ENCODE results near the gene VPS33B.

The VPS33B gene

GRCh38 chr15:90982135-90982534, 40.3 kb downstream of the VPS33B start:
- no peak for DNase-seq (ENCODE audit: low read depth in 1 of 2, low spot score in 1 of 2)

- DNase-seq (ENCODE audit: low read depth in 1 of 2, low spot score in 1 of 2) = no peak
Measured at GRCh38 chr15:90981681-90982080, 40.7 kb downstream of the VPS33B start.

GRCh38 chr15:90979582-90979981, 42.8 kb downstream of the VPS33B start:
- no peak for DNase-seq (ENCODE audit: low read depth in 1 of 2, low spot score in 1 of 2)

GRCh38 chr15:90974216-90974615, 48.2 kb downstream of the VPS33B start:
- DNase-seq (ENCODE audit: low read depth in 1 of 2, low spot score in 1 of 2) = no peak

DNA sequence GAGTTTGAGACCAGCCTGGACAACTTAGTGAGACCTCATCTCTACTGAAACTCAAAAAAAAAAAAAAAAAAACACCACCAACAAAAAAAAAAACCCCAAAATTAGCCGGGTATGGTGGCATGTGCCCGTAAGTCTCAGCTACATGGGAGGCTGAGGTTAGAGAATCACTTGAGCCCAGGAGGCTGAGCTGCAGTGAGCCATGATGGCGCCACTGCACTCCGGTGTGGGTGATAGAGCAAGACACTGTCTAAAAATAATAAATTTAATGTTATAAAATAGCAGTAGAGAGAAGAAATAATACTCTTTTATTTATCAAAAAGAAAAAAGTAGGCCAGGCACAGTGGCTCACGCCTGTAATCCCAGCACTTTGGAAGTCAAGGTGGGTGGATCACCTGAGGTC, 50.3 kb downstream of the VPS33B start:
- no peak for DNase-seq (ENCODE audit: low read depth in 1 of 2, low spot score in 1 of 2)

DNA sequence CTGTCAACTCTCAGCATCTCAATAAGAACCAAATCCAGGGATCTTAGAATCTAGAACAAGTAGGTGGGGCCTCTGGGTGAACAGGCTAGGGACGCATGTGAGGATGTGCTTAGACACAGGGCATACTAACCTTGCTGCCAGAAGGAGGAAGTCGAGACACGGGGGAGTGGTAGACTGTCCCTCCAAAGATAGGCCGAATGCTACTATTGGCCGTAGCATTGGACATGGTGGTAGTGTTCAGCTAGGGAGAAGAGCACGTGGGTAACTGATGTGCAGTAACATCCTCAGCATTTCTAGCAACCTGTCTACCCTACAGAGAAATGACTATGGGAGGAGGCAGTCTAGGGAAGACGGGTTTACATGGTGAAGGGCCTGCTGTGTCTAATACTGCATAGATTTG, 52.1 kb downstream of the VPS33B start:
- DNase-seq (ENCODE audit: low read depth in 1 of 2, low spot score in 1 of 2) = no peak

DNA sequence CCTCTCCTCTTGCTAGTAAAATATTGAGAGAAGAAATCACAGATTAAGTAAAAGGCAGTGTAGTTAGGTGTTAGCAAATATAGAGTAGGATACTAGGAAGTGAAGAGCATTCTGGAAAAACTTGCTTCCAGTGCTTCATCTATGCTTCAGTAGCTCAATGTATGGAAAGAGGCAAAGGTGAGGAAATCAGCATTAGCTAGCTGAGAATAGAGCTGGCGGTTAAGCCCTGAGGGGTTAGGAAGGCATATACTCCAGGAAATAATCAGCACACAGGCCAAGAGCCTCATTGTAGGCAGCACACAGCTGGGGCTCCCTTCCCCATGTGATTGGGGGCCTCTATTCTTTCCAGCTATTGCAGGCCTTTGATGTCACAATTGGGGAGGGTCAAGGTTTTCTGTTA, 54.0 kb downstream of the VPS33B start:
- DNase-seq (ENCODE audit: low read depth in 1 of 2, low spot score in 1 of 2) = no peak

DNA sequence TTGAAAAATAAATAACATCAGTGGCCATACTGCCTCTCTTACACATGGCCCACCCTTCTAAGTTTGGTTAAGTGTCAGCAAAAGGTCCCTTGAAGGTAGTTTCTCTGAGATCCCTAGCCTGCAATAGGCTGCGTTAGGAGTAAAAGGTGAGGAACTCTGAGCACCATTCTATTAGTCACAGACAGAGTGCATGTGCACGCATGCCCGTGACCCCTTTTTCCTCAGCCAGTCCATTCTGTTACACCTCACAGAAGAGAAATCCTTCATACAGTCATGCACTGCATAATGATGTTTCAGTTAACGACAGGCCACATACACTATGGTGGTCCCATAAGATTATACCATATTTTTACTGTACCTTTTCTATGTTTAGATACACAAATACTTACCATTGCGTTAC, 55.2 kb downstream of the VPS33B start:
- DNase-seq (ENCODE audit: low read depth in 1 of 2, low spot score in 1 of 2) = no peak

DNA sequence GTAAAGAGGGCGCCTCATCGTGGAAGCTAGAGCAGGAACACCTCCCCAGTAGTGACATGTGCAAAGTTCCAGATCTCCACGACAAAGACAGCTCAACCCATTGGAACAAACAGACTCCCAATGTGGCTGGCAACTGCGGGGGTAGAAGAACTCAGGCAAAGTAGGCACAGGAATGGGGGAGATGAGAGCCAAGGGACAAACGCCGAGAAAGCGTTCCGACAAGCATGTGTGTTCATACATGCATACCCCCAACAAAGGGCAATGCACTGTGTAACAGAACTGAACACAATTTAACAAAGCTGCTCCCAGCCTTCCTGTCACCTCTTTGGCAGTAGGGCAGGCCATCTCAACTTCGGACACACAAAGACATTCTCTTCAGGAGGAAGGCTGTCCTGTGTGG, 56.1 kb downstream of the VPS33B start:
- DNase-seq (ENCODE audit: low read depth in 1 of 2, low spot score in 1 of 2) = no peak

- DNase-seq (ENCODE audit: low read depth in 1 of 2, low spot score in 1 of 2) = no peak
Measured at GRCh38 chr15:90962021-90962420, 60.4 kb downstream of the VPS33B start.

- no peak for DNase-seq (ENCODE audit: low read depth in 1 of 2, low spot score in 1 of 2)
Measured at GRCh38 chr15:90960298-90961091, 61.9 kb downstream of the VPS33B start.

DNA sequence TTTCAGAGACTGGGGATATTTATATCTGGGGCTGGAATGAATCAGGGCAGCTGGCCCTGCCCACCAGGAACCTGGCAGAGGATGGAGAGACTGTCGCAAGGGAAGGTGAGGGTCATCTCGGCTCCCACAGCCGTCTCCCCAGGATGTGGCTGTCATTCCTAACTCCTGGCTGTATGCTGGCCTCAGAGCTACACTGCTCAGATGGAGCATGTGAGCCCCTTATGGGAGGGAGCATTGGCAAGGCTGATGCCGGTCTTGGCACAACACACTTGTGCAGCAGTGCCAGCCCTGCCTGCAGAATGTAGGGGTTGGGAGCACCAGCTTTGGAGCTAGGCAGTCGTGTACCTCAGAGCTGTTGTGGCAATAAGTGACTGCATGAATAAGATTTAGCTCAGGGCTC, 62.5 kb downstream of the VPS33B start:
- DNase-seq (ENCODE audit: low read depth in 1 of 2, low spot score in 1 of 2) = no peak

DNA sequence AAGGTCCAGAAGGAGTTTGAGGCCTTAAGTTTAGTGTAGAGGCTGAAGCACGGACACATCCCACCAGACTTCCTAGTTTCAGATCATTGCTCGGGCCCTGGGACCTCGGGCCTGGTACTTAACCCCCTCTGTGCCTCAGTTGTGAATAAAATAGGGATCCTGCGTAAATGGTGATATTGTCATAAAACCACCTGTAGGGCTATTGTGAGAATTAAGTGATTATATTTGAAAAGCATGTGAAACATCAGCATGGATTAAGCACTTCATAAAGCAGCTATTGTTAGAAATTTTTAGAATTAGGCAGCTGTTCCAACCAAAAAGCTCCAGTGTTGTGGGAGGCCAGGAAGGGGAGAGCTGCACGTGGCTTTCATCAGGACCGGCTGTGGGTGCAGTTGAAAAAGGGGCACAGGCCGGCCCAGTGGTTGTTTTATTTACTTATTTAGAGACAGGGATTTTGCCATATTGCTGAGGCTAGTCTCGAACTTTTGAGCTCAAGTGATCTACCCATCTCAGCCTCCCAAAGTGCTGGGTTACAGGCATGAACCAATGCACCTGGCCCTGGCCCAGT, 63.3 kb downstream of the VPS33B start:
- DNase-seq (ENCODE audit: low read depth in 1 of 2, low spot score in 1 of 2) = no peak

DNA sequence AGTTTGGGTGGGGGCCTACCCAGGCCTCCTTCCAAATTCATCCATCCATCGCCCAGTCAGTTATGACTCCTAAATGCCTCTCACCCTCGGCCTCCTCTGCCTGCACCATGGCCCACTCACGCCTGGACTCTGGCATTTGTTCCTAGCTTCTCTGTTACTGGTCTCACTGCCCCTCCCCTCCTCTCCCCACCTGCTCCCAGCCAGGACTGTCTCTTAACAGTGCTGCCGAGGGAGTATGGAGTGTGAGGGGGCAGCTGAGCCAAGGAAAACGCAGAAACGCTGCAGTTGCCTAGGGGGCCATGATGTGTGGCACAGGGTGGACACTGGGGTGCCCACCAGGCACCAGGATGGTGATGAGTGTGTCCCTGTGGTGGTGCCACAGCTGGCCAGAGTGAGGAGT, 64.6 kb downstream of the VPS33B start:
- no peak for DNase-seq (ENCODE audit: low read depth in 1 of 2, low spot score in 1 of 2)

DNA sequence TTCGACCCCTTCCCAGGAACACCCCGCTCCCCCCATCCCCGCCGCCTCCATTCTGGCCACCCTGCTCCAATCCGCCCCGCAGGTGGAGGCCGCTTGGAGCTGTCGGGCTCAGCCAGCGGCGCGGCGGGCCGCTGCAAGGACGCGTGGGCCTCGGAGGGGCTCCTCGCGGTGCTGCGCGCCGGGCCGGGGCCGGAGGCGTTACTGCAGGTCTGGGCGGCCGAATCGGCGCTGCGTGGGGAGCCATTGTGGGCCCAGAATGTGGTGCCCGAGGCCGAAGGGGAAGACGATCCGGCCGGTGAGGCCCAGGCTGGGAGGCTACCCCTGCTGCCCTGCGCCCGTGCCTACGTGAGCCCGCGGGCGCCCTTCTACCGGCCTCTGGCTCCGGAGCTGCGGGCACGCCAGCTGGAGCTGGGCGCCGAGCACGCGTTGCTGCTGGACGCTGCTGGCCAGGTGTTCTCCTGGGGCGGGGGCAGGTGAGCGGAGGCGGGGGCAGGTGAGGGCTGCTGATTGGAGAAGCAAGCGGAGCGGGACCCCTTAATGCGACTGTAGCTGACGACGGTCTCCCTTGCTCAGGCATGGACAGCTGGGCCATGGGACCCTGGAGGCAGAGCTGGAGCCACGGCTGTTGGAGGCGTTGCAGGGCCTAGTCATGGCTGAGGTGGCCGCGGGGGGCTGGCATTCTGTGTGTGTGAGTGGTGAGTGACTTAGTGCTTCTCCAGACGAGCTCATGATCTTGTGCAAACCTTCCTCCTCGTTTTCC, 65.2 kb downstream of the VPS33B start:
- no peak for DNase-seq (ENCODE audit: low read depth in 1 of 2, low spot score in 1 of 2)

DNA sequence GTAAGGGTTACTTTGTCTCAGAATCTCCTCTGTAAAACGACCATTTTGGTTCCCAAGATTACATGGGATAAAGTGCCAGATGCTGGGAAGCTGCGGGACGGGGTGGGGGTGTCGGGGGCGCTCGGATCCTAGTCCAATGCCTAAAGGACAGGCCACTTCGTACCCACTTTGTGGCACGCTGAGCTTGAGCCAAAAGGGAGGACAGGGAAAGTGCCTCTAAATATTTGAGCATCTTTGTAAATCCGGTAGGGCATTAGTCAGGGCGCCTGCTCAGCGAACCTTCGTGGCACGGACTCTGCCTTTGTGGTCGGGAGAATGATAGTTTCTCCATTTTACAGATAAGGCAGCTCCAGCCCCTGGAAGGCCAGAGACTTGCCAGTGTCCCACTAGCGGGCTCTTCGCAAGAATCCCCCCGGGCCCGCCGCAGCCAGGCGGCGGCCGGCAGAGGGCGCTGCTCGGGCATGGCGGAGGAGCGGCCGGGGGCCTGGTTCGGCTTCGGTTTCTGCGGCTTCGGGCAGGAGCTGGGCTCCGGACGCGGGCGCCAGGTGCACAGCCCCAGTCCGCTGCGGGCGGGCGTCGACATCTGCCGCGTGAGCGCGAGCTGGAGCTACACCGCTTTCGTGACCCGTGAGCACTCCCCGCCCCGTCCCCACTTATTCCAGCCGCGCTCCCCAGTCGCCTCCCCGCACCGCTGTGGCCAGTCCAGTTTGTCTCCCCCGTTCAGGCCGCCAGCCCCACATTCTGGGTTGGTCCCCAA, 65.9 kb downstream of the VPS33B start:
- peak in 1 of 2 donors; percentile 49 for DNase-seq (ENCODE audit: low read depth in 1 of 2, low spot score in 1 of 2)

- DNase-seq (ENCODE audit: low read depth in 1 of 2, low spot score in 1 of 2) = no peak
Measured at GRCh38 chr15:90955624-90956273, 66.6 kb downstream of the VPS33B start.

DNA sequence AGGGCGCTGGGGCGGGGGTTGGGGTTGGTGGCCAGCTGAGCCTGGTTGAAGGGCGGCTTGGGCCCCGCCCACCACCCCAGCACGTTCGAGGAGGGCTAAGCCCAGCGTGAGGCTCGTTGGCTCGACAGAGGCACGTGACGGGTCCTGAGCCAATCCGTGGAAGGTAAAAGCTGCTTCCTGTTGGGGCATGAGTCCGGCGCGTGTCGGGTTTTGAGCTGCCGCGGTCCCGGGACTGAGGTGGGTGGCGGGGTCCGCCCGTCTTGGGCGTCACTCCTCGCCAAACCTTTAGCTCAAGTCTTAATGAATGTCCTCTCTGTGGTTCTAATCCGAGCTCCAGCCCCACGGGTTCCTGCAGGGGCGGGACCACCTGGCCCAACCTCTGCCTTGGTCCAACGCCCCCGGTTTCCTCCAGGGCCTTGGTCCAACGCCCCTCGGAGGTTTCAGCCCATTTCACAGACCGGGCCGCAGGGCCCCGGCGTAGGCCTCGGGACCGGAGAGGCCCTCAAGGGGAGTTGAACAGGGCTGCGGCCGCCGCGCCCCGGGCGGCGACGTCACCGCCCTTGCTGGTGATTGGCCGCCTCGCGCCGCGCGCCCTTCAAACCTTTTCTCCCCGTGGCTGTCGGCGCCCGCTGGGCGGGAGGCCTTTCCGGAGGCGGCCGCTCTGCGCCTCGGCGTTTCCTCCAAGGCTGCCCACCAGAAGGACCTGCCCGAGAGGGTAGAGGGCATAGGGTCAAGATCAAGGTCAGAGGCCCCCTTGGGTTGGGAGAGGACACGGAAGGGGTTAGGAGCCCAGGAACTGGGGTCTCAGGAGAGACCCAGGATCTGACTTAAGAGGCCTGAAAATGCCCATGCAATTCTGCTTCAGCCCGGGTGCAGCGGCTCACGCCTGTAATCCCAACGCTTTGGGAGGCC, 67.4 kb downstream of the VPS33B start, which contains the start of gene RCCD1:
Gene RCCD1, plus strand, starts transcription at position 173 of the 912 bp plus-strand sequence. CDS start 1,851 bp downstream, outside the sequence.
- DNase-seq (ENCODE audit: low read depth in 1 of 2, low spot score in 1 of 2) = peak; percentile 75 to 90

DNA sequence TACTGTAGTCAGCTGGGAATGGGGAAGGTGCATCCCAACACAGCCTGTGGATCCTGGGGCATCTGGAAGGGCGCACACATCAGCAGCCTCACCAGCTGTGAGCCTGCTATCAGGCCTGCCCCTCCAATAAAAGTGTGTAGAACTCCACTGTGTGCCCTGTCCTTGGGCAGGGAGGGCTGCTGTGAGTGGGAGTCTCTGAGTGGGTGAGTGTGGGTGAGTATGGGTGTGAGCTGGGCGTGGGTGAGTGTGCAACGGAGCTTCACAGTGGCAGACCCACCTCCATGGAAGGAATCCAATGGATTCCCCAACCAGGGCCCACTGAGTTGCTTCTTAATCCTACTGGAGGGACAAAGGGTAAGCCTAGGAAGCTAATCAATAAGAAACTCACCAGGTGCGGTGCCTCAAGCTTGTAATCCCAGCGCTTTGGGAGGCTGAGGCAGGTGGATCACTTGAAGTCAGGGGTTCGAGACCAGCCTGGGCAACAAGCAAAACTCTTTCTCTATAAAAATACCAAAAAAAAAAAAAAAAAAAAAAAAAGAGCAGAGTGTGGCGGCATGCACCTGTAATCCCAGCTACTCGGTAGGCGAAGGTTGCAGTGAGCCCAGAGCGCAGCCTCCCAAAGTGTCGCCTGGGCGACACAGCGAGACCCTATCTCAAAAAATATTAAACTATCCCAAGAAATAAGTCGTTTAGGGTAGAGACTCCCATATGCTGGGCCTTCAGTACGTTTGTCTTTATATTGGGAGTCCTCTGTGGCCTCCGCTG, 68.3 kb downstream of the VPS33B start:
- no peak for DNase-seq (ENCODE audit: low read depth in 1 of 2, low spot score in 1 of 2)
